Erythroblast (primary cell): ENCODE results near the gene TEX11.

ENCODE experiments used
- GATA1 ChIP-seq: IDR thresholded peaks from 2 replicates; pipeline ENCODE4 v1.6.1; 2011; ENCODE audit warnings: low read depth, mild to moderate bottlenecking, control low read depth, low read length, moderate library complexity
- POLR2A ChIP-seq: IDR thresholded peaks from 2 replicates; pipeline ENCODE4 v1.6.1; 2011; ENCODE audit warnings: mild to moderate bottlenecking, low read length

DNA sequence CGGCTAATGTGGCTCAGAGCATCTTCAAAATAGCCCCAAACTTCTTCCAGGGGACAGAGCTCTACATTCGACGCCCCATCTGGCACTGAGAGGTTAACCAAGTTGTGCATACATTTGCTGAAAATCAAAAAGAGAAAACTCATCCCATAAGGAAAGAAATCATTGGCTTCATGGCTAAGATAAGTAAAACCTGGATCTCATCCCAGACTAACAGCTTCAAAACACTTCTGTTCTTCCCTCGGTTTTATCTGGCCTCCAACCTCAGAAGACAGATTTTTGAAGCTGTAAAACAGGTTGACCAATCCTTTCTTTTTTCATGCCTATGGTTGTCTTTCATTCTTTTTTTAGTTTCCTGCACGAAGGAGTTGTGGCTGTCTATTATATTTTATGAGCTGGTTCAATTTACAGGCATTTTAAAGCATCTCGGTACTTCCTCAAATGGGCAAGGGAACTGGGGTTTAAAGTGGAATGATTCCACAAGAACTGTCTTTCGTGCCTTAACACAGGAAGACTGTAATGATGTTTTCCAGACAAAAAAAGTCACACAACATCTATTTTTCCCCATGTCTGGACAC, 356.3 kb downstream of the TEX11 start:
- TF ChIP-seq POLR2A (no peak), GATA1 (no peak)
